Measurements from ENCODE around the gene GOLGA5.

- TF ChIP-seq POLR2A (IDR thresholded peaks at IDR 0.05; ENCODE audit: extremely low read depth, insufficient read length) = no peak
- TF ChIP-seq MYC (IDR thresholded peaks at IDR 0.05; ENCODE audit: low read depth, low read length) = no peak
- no peak for TF ChIP-seq CTCF (IDR thresholded peaks at IDR 0.05; ENCODE audit: low read depth, low read length)
These were observed 50.1 kb downstream of the GOLGA5 start for GRCh38 chr14:92844204-92844603.
